Measurements from ENCODE around the gene APH1B.

- no peak for TF ChIP-seq CTCF (conservative IDR thresholded peaks at IDR 0.05; ENCODE audit: low read depth, low read length)
- TF ChIP-seq POLR2A (IDR thresholded peaks at IDR 0.05; ENCODE audit: low read depth, low read length) = no peak
- no peak for TF ChIP-seq RAD21 (IDR thresholded peaks at IDR 0.05; ENCODE audit: low read length)
- TF ChIP-seq ELK1 (IDR thresholded peaks at IDR 0.05; ENCODE audit: borderline replicate concordance, low read depth, low read length) = no peak
Observed at GRCh38 chr15:63274427-63274826, 3.0 kb upstream of the APH1B start.

Data from IMR-90 (cell line).